Heart right ventricle (tissue), 16 donors: Measurements from ENCODE around the gene GPR3. TPM values are rescaled to one million over a fixed set of nuclear protein-coding genes. Genes with fewer than 3 reads are reported as not detected.
A peak's percentile ranks its signal among the peaks of the same experiment; 100 is the strongest.

Source experiments
- ATAC-seq, 8 donors: fragments of 200-7000 bp; cut with Tn5 transposase; one replicate each; pipeline ENCODE4 v1.9.1; 2020; ENCODE audit warnings: mild to moderate bottlenecking in 8 of 8, moderate library complexity in 8 of 8, moderate number of reproducible peaks in 1 of 8
- DNase-seq, 2 donors: peaks; one replicate each; pipeline ENCODE4 v3.0.0-alpha.2; 2020
- H3K27ac ChIP-seq, 10 donors: fragments of 200-600 bp; sonication (generic) in 2 of 10; one replicate each; pipeline versions ENCODE4 v1.5.0 to v1.8.0; 2020 to 2022; ENCODE audit warnings: mild to moderate bottlenecking in 3 of 10
- H3K27me3 ChIP-seq, 7 donors: fragments of 200-600 bp; one replicate each; pipeline ENCODE4 v1.8.0; 2021 to 2022; ENCODE audit warnings: mild to moderate bottlenecking in 2 of 7
- H3K36me3 ChIP-seq, 9 donors: fragments of 200-600 bp; sonication (generic) in 1 of 9; one replicate each; pipeline versions ENCODE4 v1.5.0 to v1.8.0; 2020 to 2022; ENCODE audit warnings: mild to moderate bottlenecking in 2 of 9
- H3K4me1 ChIP-seq, 9 donors: fragments of 200-600 bp; sonication (generic) in 1 of 9; one replicate each; pipeline versions ENCODE4 v1.5.0 to v1.8.0; 2020 to 2022; ENCODE audit warnings: mild to moderate bottlenecking in 4 of 9
- H3K4me3 ChIP-seq, 10 donors: fragments of 200-600 bp; sonication (generic) in 2 of 10; one replicate each; pipeline versions ENCODE4 v1.5.0 to v1.8.0; 2020 to 2022; ENCODE audit warnings: mild to moderate bottlenecking in 7 of 10, moderate library complexity in 2 of 10
- H3K9me3 ChIP-seq, 11 donors: fragments of 200-600 bp in 10 of 11; sonication (generic) in 2 of 11; one replicate each; pipeline versions ENCODE4 v1.5.0 to v1.8.0; 2013 to 2022; ENCODE audit warnings: mild to moderate bottlenecking in 2 of 11, control low read depth in 1 of 11, moderate library complexity in 1 of 11
- WGBS, 2 donors: extraction: QIAGEN DNeasy Blood & Tissue Kit; methylation state at CpG; one replicate each; pipeline ENCODE4 v1.1.7; 2013; ENCODE audit warnings: inconsistent platforms in 1 of 2; 5-methylcytosine and 5-hydroxymethylcytosine counted together
- intact Hi-C, 10 donors: fragments of 100-400 bp; cut with DNase I; formaldehyde crosslinking; loops; one replicate each; pipeline versions ENCODE4 v1.11.1 to v1.14.2; 2022
- polyA plus RNA-seq, 2 donors: library from polyadenylated mRNA; stranded (reverse); fragments of 200-250 nt; gene quantifications; one replicate each; pipeline ENCODE4 v1.2.3, GENCODE V29; 2013
- total RNA-seq, 10 donors: library from RNA; stranded (reverse); fragmentation: NEBNext Ultra II Directional in 3 of 10; extraction: Animal tissue kit (Norgen Biotek cat#: 25700) in 3 of 10; gene quantifications; one replicate each; pipeline versions ENCODE4 v1.2.1 to v1.2.4, GENCODE V29; 2021 to 2023
- TF ChIP-seq, protein P1 (sequence below), 9 donors: fragments of 200-600 bp; sonication (generic) in 2 of 9; IDR thresholded peaks; one replicate each; pipeline versions ENCODE4 v1.5.0 to v1.8.0; 2021 to 2022; ENCODE audit warnings: antibody characterized with exemption in 9 of 9, mild to moderate bottlenecking in 5 of 9, moderate library complexity in 1 of 9
- donor health status: Arrhythmogenic right ventricular cardiomyopathy.
- donor health status: ischemic (EF 13 %, LVEDD 7.1; RV severe dilation, severe dysfunction).
- donor health status: healthy with polysubstance abuse.
- donor health status: DM: no; HTN: yes; CAD: no.
- donor health status: DM: no; HTN: no; CAD: no.
- donor health status: ischemic (EF 25% LVEDD 6.9; RV normal size, moderate dysfunction).
- donor health status: ischemic (EF 25% LVEDD 5.7; RV mildly dilated, moderate dysfunction).
- donor health status: healthy.
- donor health status: DM: yes; HTN: yes; CAD: no.
- donor health status: Ischemic cardiomyopathy.
- donor health status: ischemic (EF 35%, LVEDD 5.7; RV mildly dilated, moderate dysfunction).
- donor health status: nonischemic (EF 11% LVEDD 7.7; RV severe dilation, severe dysfunction).
- donor health status: DM: yes; HTN: yes; CAD: no.
- donor health status: PGD.
- donor health status: ischemic (EF 29% LVEDD 5.4; RV normal size, mild dysfunction).
- donor health status: nonischemic (EF 23%, LVEDD 6.1; RV moderate dilation, normal function).

The GPR3 gene
- total and polyA plus RNA-seq, 12 donors, result 0.27 to 3.4 (median 0.42) TPM; not detected in 1

DNA sequence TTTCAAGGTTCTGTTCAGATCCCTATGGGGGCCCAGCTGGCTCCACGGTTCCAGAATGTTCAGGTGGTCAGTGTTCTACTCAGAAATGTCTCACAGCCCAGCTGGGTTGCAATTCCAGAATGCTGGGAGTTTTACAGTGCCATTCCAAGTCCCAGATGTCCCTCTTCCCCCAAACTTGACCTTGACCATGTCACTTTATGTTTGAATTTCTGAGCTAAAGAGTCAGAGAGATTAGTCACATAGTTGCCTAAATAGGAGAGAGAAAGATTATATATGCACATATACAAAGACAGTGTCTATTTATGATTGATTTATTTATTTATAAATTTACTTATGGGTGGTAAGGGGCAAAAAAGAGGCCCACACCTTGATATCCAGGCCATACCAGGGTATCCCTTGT is 2.5 kb downstream of the GPR3 start:
- 81 to 86% methylated on average over 1 of the region's 1 CpG for WGBS, 2 donors
- intact Hi-C loops, result loop anchor here in 9 of 10 donors (2.0 to 10.0 kb wide), 11 partner anchors 38 to 350 kb away; partner anchors contain the start of genes AHDC1 (in 1 of the 9) and TMEM222 (in 1 of the 9)
- Histone ChIP-seq H3K27me3 (no peaks in the 10 kb centered on the region), H3K4me1 (peaks cover 7 to 70% (median 47%) of the 10 kb centered on the region in 9 donors), H3K4me3 (no peak overlapping the region), H3K36me3 (no peaks in the 10 kb centered on the region), H3K9me3 (no peaks in the 10 kb centered on the region), H3K27ac (peak overlapping the region in 5 of 10 donors; percentile 8 to 51 (median 25))
- DNase-seq, result no peak
- TF ChIP-seq, protein P1, sequence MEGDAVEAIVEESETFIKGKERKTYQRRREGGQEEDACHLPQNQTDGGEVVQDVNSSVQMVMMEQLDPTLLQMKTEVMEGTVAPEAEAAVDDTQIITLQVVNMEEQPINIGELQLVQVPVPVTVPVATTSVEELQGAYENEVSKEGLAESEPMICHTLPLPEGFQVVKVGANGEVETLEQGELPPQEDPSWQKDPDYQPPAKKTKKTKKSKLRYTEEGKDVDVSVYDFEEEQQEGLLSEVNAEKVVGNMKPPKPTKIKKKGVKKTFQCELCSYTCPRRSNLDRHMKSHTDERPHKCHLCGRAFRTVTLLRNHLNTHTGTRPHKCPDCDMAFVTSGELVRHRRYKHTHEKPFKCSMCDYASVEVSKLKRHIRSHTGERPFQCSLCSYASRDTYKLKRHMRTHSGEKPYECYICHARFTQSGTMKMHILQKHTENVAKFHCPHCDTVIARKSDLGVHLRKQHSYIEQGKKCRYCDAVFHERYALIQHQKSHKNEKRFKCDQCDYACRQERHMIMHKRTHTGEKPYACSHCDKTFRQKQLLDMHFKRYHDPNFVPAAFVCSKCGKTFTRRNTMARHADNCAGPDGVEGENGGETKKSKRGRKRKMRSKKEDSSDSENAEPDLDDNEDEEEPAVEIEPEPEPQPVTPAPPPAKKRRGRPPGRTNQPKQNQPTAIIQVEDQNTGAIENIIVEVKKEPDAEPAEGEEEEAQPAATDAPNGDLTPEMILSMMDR (IDR thresholded peaks at IDR 0.05), result no peak
- ATAC-seq, result no peak

DNA sequence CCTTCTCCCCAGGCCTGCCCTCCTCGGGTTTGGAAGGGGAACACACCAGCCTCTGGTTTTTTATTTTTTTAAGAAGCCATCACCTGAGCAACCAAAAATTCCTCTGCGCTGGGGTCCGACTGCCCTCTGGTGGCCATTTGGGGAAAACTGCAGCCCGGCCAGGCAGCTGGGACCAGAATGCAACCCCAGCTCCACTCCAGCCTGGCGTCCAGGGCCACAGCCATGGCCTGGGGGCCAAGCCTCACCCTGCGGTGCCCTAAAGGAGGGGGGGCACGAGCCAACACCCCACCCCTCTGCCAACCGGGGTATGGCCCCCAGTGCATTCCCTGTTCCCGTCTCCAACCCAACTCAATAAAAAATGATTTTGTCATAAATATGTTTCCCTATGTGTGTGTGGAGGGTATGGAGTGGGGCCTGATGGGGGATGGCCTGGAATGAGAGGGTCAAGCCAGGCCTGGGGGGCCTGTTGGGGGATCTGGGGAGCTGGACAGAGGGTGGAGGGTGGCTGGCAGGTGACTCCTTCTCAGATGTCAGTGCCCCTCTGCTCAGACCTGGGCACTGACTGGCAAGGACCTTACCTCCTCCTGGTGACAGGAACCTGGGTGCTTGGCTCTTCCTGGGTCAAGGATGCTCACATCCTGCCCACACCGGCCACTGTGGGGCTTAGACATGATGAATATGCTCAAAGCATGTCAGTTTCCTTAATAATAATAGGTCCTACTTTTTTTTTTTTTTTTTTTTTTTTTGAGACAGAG is 3.2 kb downstream of the GPR3 start:
- TF ChIP-seq, protein P1 (IDR thresholded peaks at IDR 0.05), result peak; percentile 94 to 97 (median 95)
- Histone ChIP-seq H3K27ac (peak overlapping the region in 7 of 10 donors; percentile 17 to 68 (median 30)), H3K9me3 (no peaks in the 10 kb centered on the region), H3K4me3 (no peak overlapping the region), H3K4me1 (peaks cover 7 to 77% (median 50%) of the 10 kb centered on the region in 9 donors), H3K27me3 (no peaks in the 10 kb centered on the region), H3K36me3 (no peaks in the 10 kb centered on the region)
- 8 to 13% methylated on average over 10 of the region's 10 CpGs for WGBS, 2 donors
- intact Hi-C loops, result loop anchor here in 7 of 10 donors (1.0 to 10.0 kb wide), 9 partner anchors 63 to 351 kb away; partner anchors contain the start of genes AHDC1 (in 1 of the 7) and TMEM222 (in 1 of the 7)
- DNase-seq, result peak; percentile 70 to 77
- ATAC-seq, result peak in 7 of 8 donors; percentile 3 to 38 (median 25)

DNA sequence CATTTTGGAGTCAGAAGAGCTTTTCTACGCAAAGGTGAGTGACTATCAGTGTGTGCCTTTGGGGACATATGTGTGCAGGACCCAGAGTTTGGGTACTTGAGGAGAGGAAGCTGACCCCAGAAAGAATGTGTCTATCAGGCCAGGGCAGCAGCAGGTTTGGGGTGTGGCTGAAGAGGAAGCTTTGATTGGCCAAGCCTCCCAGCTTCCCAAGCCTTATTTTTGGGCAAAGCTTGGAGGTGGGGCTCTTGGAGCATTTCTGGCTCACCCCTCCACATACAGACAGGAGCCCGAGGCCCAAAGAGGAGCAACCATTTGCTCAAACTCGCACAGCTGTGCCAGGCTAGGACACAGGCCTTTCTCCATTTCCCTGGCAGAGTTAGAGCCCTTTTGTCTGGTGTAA is 4.7 kb downstream of the GPR3 start:
- no peaks in the 10 kb centered on the region for H3K27me3 ChIP-seq
- no peak for DNase-seq
- no peak for ATAC-seq
- no peaks in the 10 kb centered on the region for H3K36me3 ChIP-seq
- TF ChIP-seq, protein P1 (IDR thresholded peaks at IDR 0.05), result no peak
- H3K4me3 ChIP-seq, result no peak overlapping the region
- 49 to 62% methylated on average over 3 of the region's 3 CpGs for WGBS, 2 donors
- H3K4me1 ChIP-seq, result peaks cover 4 to 79% (median 55%) of the 10 kb centered on the region in 9 donors
- intact Hi-C loops, result loop anchor here in 6 of 10 donors (5.0 to 10.0 kb wide), 5 partner anchors 75 to 352 kb away; partner anchors contain the start of gene TMEM222 (in 1 of the 6)
- no peaks in the 10 kb centered on the region for H3K9me3 ChIP-seq
- peak overlapping the region in 8 of 10 donors; percentile 12 to 75 (median 53) for H3K27ac ChIP-seq

GRCh38 chr1:27397749-27398148 is 5.3 kb downstream of the GPR3 start:
- Histone ChIP-seq H3K4me3 (no peak overlapping the region), H3K4me1 (peaks cover 10 to 81% (median 62%) of the 10 kb centered on the region in 9 donors), H3K9me3 (no peaks in the 10 kb centered on the region), H3K36me3 (no peaks in the 10 kb centered on the region), H3K27me3 (no peaks in the 10 kb centered on the region), H3K27ac (peak overlapping the region in 3 of 10 donors; percentile 12 to 68 (median 22))
- no peak for DNase-seq
- TF ChIP-seq, protein P1 (IDR thresholded peaks at IDR 0.05), result no peak
- ATAC-seq, result no peak
- intact Hi-C loops, result loop anchor here in 6 of 10 donors (5.0 to 10.0 kb wide), 5 partner anchors 75 to 353 kb away; partner anchors contain the start of gene TMEM222 (in 1 of the 6)
- WGBS, 2 donors, result 73 to 80% methylated on average over 7 of the region's 7 CpGs
